SK-N-SH (cell line): ENCODE results near the gene MAMLD1. TPM values are rescaled to one million over a fixed set of nuclear protein-coding genes. Genes with fewer than 3 reads are reported as not detected.

Experiments used
- CTCF ChIA-PET: fragments of 300-600, 350-600 bp; formaldehyde crosslinking; extraction: SDS; loops from one replicate; lab custom pipeline; 2021; lab: Yijun Ruan, JAX
- POLR2A ChIA-PET: fragments of 350-600 bp; sonication (Branson Sonifier 250); formaldehyde crosslinking; extraction: SDS; loops from one replicate; lab custom pipeline; 2020; ENCODE audit warnings: antibody characterized with exemption, inconsistent platforms; lab: Yijun Ruan, JAX
- DNase-seq: peaks from one replicate; pipeline ENCODE4 v3.0.0; 2012
- H2AFZ ChIP-seq: fragments of 200-600 bp; sonication (generic); 2 replicates; pipeline ENCODE4 v1.8.1; 2016; ENCODE audit warnings: antibody characterized with exemption, mild to moderate bottlenecking, low read depth
- H3F3A ChIP-seq: fragments of 200-600 bp; sonication (generic); replicated peaks from 2 replicates; pipeline ENCODE3; 2016; ENCODE audit warnings: antibody characterized with exemption, mild to moderate bottlenecking; ENCODE audit not compliant: insufficient read depth
- H3K27ac ChIP-seq, 2 experiments: fragments of 200-500 bp in 1 of 2; fragments of 200-600 bp in 1 of 2; sonication (Bioruptor generic) in 1 of 2; sonication (generic), shearing (Covaris generic) in 1 of 2; 2 replicates each; pipeline versions ENCODE4 v1.5.1 to v1.6.1; 2014 to 2016; ENCODE audit warnings: low read depth in 2 of 2, inconsistent platforms in 1 of 2, low read length in 1 of 2, mild to moderate bottlenecking in 1 of 2, mixed read lengths in 1 of 2
- H3K27me3 ChIP-seq: fragments of 200-600 bp; sonication (generic), shearing (Covaris generic); 2 replicates; pipeline ENCODE4 v1.6.1; 2016; ENCODE audit warnings: mixed run types; ENCODE audit not compliant: insufficient read depth
- H3K36me3 ChIP-seq, 2 experiments: fragments of 200-500 bp in 1 of 2; fragments of 200-600 bp in 1 of 2; sonication (Bioruptor generic) in 1 of 2; sonication (generic) in 1 of 2; replicated peaks in 1 of 2; 2 replicates each; pipeline versions ENCODE3 to v1.5.1; 2014 to 2016; ENCODE audit warnings: low read length in 1 of 2, mild to moderate bottlenecking in 1 of 2; ENCODE audit not compliant: insufficient read depth in 2 of 2, control insufficient read depth in 1 of 2
- H3K4me1 ChIP-seq, 2 experiments: fragments of 200-500 bp in 1 of 2; fragments of 200-600 bp in 1 of 2; sonication (Bioruptor generic) in 1 of 2; sonication (generic), shearing (Covaris generic) in 1 of 2; 2 replicates each; pipeline versions ENCODE4 v1.5.1 to v1.6.1; 2014 to 2016; ENCODE audit warnings: low read depth in 1 of 2, low read length in 1 of 2, mixed run types in 1 of 2; ENCODE audit not compliant: insufficient read depth in 2 of 2, control insufficient read depth in 1 of 2
- H3K4me2 ChIP-seq: fragments of 200-600 bp; sonication (generic), shearing (Covaris generic); 2 replicates; pipeline ENCODE4 v1.6.1; 2017; ENCODE audit warnings: mixed run types
- H3K4me3 ChIP-seq, 2 experiments: fragments of 200-500 bp in 1 of 2; fragments of 200-600 bp in 1 of 2; sonication (Bioruptor generic) in 1 of 2; sonication (generic), shearing (Covaris generic) in 1 of 2; 2 replicates each; pipeline versions ENCODE4 v1.5.1 to v1.8.1; 2014 to 2016; ENCODE audit warnings: low read depth in 2 of 2, inconsistent platforms in 1 of 2, low read length in 1 of 2, mild to moderate bottlenecking in 1 of 2, mixed read lengths in 1 of 2, moderate library complexity in 1 of 2
- H3K79me2 ChIP-seq: fragments of 200-600 bp; sonication (generic); 2 replicates; pipeline ENCODE4 v1.8.1; 2017; ENCODE audit warnings: mild to moderate bottlenecking; ENCODE audit not compliant: insufficient read depth
- H3K9ac ChIP-seq: fragments of 200-600 bp; sonication (generic); 2 replicates; pipeline ENCODE4 v1.6.1; 2017; ENCODE audit warnings: mixed run types
- H3K9me2 ChIP-seq: fragments of 200-600 bp; sonication (generic); 2 replicates; pipeline ENCODE4 v1.6.1; 2017; ENCODE audit warnings: mixed run types
- H3K9me3 ChIP-seq: fragments of 200-600 bp; sonication (generic); 2 replicates; pipeline ENCODE4 v1.6.1; 2017; ENCODE audit warnings: mixed run types, mild to moderate bottlenecking, moderate library complexity
- H4K20me1 ChIP-seq: fragments of 200-600 bp; sonication (generic); 2 replicates; pipeline ENCODE4 v1.6.1; 2017; ENCODE audit warnings: mild to moderate bottlenecking, mixed run types; ENCODE audit not compliant: insufficient read depth
- CHD2 ChIP-seq: fragments of 150-350 bp; IDR thresholded peaks from 2 replicates; pipeline ENCODE4 v1.6.1; 2018; ENCODE audit warnings: low read length; ENCODE audit not compliant: partially characterized antibody
- ELF1 ChIP-seq: IDR thresholded peaks from 2 replicates; pipeline ENCODE4 v1.4.0; 2012
- EP300 ChIP-seq, 2 experiments: IDR thresholded peaks; 2 replicates each; pipeline versions ENCODE4 v1.4.0 to v1.6.1; 2012; ENCODE audit warnings: borderline replicate concordance in 1 of 2, low read depth in 1 of 2, low read length in 1 of 2
- GATA2 ChIP-seq: sonication (generic); formaldehyde crosslinking; IDR thresholded peaks from 2 replicates; pipeline ENCODE4 v1.5.0; 2020; ENCODE audit warnings: mild to moderate bottlenecking, missing genetic modification reagents
- JUND ChIP-seq: IDR thresholded peaks from 2 replicates; pipeline ENCODE4 v1.4.0; 2012
- MXI1 ChIP-seq: IDR thresholded peaks from 2 replicates; pipeline ENCODE4 v1.6.1; 2012; ENCODE audit warnings: mild to moderate bottlenecking, low read depth, low read length, improper control_type of control experiment
- POLR2AphosphoS5 ChIP-seq: IDR thresholded peaks from 2 replicates; pipeline ENCODE4 v1.6.1; 2012; ENCODE audit warnings: low read depth, low read length
- RCOR1 ChIP-seq: fragments of 150-350 bp; IDR thresholded peaks from 2 replicates; pipeline ENCODE4 v1.6.1; 2017; ENCODE audit warnings: antibody characterized with exemption, low read length
- RFX5 ChIP-seq: IDR thresholded peaks from 2 replicates; pipeline ENCODE4 v1.6.1; 2012; ENCODE audit warnings: mild to moderate bottlenecking, improper control_type of control experiment, low read length
- RXRA ChIP-seq: IDR thresholded peaks from 2 replicates; pipeline ENCODE4 v1.4.0; 2012; ENCODE audit warnings: low read depth, mild to moderate bottlenecking, borderline replicate concordance
- SIN3A ChIP-seq: IDR thresholded peaks from 2 replicates; pipeline ENCODE4 v1.6.1; 2012; ENCODE audit warnings: low read depth, mild to moderate bottlenecking, low read length, moderate library complexity, borderline replicate concordance
- TEAD4 ChIP-seq: IDR thresholded peaks from 2 replicates; pipeline ENCODE4 v1.4.0; 2012; ENCODE audit warnings: mild to moderate bottlenecking, borderline replicate concordance; ENCODE audit not compliant: insufficient read depth
- USF1 ChIP-seq: IDR thresholded peaks from 2 replicates; pipeline ENCODE4 v1.4.0; 2012; ENCODE audit warnings: low read depth, borderline replicate concordance
- USF2 ChIP-seq: fragments of 150-350 bp; IDR thresholded peaks from 2 replicates; pipeline ENCODE4 v1.6.1; 2017; ENCODE audit warnings: antibody characterized with exemption, low read length, low read depth, borderline replicate concordance
- WGBS: methylation state at CpG from one replicate; pipeline ENCODE4 v1.1.6; 2017; ENCODE audit warnings: low lambda C conversion rate; 5-methylcytosine and 5-hydroxymethylcytosine counted together
- polyA plus RNA-seq, 3 experiments: library from polyadenylated mRNA; depleted of rRNA; stranded (reverse); fragments of >200 nt; gene quantifications; 2 replicates each; pipeline ENCODE4 v1.2.3, GENCODE V29; 2012
- TF ChIP-seq, protein P1 (sequence below): IDR thresholded peaks from 2 replicates; pipeline ENCODE4 v1.6.1; 2012; ENCODE audit warnings: mild to moderate bottlenecking, low read depth, low read length, moderate library complexity

MAMLD1 gene
- polyA plus RNA-seq, 1 of the 3 experiments (the other 2 are of a cell fraction), result 4.4 TPM

DNA sequence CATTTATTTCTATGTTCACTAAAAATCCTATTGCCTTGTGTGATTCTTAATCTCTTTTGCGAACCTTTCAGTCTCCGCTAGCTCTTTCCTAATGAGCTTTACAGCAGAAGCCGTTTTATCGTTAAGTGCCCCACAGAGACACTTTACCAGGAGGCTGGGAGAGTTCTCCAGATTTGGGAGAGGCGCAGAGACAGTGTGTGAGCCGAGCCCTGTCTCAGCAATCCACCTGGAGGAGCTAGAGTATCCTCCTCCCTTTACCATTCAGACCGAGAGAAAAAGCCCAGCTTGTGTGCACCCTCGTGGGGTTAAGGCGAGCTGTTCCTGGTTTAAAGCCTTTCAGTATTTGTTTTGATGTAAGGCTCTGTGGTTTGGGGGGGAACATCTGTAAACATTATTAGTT, 150.4 kb downstream of the MAMLD1 start:
- no peaks in the 10 kb centered on the region for H3K9me3 ChIP-seq
- H3K27ac ChIP-seq, result no peak overlapping the region
- ChIA-PET CTCF (no interaction called here), POLR2A (no interaction called here)
- no peak for TF ChIP-seq RFX5
- H3F3A ChIP-seq, result no peaks in the 10 kb centered on the region
- no peaks in the 10 kb centered on the region; the same call in none of the 2 replicates for H3K27me3 ChIP-seq
- 36% methylated on average over 9 of the region's 9 CpGs for WGBS
- no peaks in the 10 kb centered on the region for H3K79me2 ChIP-seq
- DNase-seq, result no peak
- H3K36me3 ChIP-seq, result peaks cover 0 to 3% of the 10 kb centered on the region in 2 experiments
- H3K4me1 ChIP-seq, result peaks cover 0 to under 1% of the 10 kb centered on the region in 2 experiments; a peak in 1 of 4 replicates
- no peak overlapping the region for H3K4me3 ChIP-seq
- no peaks in the 10 kb centered on the region for H3K9me2 ChIP-seq
- no peaks in the 10 kb centered on the region for H4K20me1 ChIP-seq
- H3K9ac ChIP-seq, result no peak overlapping the region
- H3K4me2 ChIP-seq, result no peak overlapping the region
- H2AFZ ChIP-seq, result no peak overlapping the region

GRCh38 chrX:150514462-150514861, 151.3 kb downstream of the MAMLD1 start:
- CTCF ChIA-PET, result no interaction called here
- POLR2A ChIA-PET, result no interaction called here
- Histone ChIP-seq H4K20me1 (no peaks in the 10 kb centered on the region), H3K4me1 (no peaks in the 10 kb centered on the region; a peak in 1 of 4 replicates), H3K27ac (no peak overlapping the region), H3K27me3 (no peaks in the 10 kb centered on the region; the same call in none of the 2 replicates), H3K79me2 (no peaks in the 10 kb centered on the region), H3F3A (no peaks in the 10 kb centered on the region), H3K9me3 (no peaks in the 10 kb centered on the region), H2AFZ (no peak overlapping the region), H3K9ac (no peak overlapping the region), H3K4me2 (no peak overlapping the region), H3K9me2 (no peaks in the 10 kb centered on the region), H3K4me3 (no peak overlapping the region), H3K36me3 (peaks cover 0 to 3% of the 10 kb centered on the region in 2 experiments)
- WGBS, result 65% methylated on average over 2 of the region's 4 CpGs
- no peak for DNase-seq
- no peak for TF ChIP-seq RXRA
- TF ChIP-seq, protein P1, sequence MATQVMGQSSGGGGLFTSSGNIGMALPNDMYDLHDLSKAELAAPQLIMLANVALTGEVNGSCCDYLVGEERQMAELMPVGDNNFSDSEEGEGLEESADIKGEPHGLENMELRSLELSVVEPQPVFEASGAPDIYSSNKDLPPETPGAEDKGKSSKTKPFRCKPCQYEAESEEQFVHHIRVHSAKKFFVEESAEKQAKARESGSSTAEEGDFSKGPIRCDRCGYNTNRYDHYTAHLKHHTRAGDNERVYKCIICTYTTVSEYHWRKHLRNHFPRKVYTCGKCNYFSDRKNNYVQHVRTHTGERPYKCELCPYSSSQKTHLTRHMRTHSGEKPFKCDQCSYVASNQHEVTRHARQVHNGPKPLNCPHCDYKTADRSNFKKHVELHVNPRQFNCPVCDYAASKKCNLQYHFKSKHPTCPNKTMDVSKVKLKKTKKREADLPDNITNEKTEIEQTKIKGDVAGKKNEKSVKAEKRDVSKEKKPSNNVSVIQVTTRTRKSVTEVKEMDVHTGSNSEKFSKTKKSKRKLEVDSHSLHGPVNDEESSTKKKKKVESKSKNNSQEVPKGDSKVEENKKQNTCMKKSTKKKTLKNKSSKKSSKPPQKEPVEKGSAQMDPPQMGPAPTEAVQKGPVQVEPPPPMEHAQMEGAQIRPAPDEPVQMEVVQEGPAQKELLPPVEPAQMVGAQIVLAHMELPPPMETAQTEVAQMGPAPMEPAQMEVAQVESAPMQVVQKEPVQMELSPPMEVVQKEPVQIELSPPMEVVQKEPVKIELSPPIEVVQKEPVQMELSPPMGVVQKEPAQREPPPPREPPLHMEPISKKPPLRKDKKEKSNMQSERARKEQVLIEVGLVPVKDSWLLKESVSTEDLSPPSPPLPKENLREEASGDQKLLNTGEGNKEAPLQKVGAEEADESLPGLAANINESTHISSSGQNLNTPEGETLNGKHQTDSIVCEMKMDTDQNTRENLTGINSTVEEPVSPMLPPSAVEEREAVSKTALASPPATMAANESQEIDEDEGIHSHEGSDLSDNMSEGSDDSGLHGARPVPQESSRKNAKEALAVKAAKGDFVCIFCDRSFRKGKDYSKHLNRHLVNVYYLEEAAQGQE, result no peak

GRCh38 chrX:150515801-150516200, 152.7 kb downstream of the MAMLD1 start:
- Histone ChIP-seq H3K9me3 (no peaks in the 10 kb centered on the region), H3K36me3 (peaks cover 0 to 3% of the 10 kb centered on the region in 2 experiments), H3F3A (no peaks in the 10 kb centered on the region), H3K27me3 (no peaks in the 10 kb centered on the region; the same call in none of the 2 replicates), H3K27ac (no peak overlapping the region), H4K20me1 (no peaks in the 10 kb centered on the region), H3K9me2 (no peaks in the 10 kb centered on the region), H2AFZ (no peak overlapping the region), H3K4me3 (no peak overlapping the region), H3K4me2 (no peak overlapping the region), H3K79me2 (no peaks in the 10 kb centered on the region), H3K4me1 (no peaks in the 10 kb centered on the region), H3K9ac (no peak overlapping the region)
- 40% methylated on average over 1 of the region's 1 CpG for WGBS
- DNase-seq, result no peak
- ChIA-PET CTCF (interaction anchor here (0.8 kb wide), 1 partner anchor 92 kb away, joined by 3 read pairs; no protein-coding TSS in a partner anchor), POLR2A (no interaction called here)
- no peak for TF ChIP-seq ELF1
- no peak for TF ChIP-seq USF2
- no peak for TF ChIP-seq TEAD4
- TF ChIP-seq CHD2, result no peak
- no peak for TF ChIP-seq MXI1
- TF ChIP-seq EP300 (IDR thresholded peaks at IDR 0.05; ENCODE audit: borderline replicate concordance in 1 of 2, low read depth in 1 of 2, low read length in 1 of 2), result no peak
- TF ChIP-seq USF1, result no peak
- no peak for TF ChIP-seq SIN3A
- TF ChIP-seq JUND, result no peak
- no peak for TF ChIP-seq RCOR1
- no peak for TF ChIP-seq GATA2
- no peak for TF ChIP-seq POLR2AphosphoS5
